ENCODE data around the gene MGAT5B. TPM values are rescaled to one million over a fixed set of nuclear protein-coding genes. Genes with fewer than 3 reads are reported as not detected.

The MGAT5B gene
- total RNA-seq, 1 experiment from 2014 or later: 4.4 TPM

- DNase-seq (ENCODE audit: low read depth, low spot score): no peak
- Histone ChIP-seq H3K79me2 (ENCODE audit: insufficient read depth, low read length) (no peaks in the 10 kb centered on the region), H3K9me2 (ENCODE audit: insufficient read depth) (no peaks in the 10 kb centered on the region), H4K20me1 (ENCODE audit: insufficient read depth) (no peaks in the 10 kb centered on the region), H3K4me3 (replicated peaks in 1 of 2; ENCODE audit: low read depth in 1 of 2, low read length in 2 of 2) (no peak overlapping the region), H3K4me2 (ENCODE audit: low read length) (no peak overlapping the region), H2AFZ (ENCODE audit: low read depth, low read length, poor library complexity, severe bottlenecking) (no peak overlapping the region), H3K4me1 (ENCODE audit: control insufficient read depth in 1 of 2, insufficient read depth in 2 of 2, low read length in 2 of 2) (no peaks in the 10 kb centered on the region), H3K36me3 (ENCODE audit: control insufficient read depth in 1 of 2, insufficient read depth in 2 of 2, low read length in 2 of 2) (no peaks in the 10 kb centered on the region), H3K9ac (ENCODE audit: low read length) (no peak overlapping the region), H3K9me3 (ENCODE audit: control insufficient read depth in 1 of 2, insufficient read depth in 1 of 2, low read depth in 1 of 2, low read length in 2 of 2) (no peaks in the 10 kb centered on the region), H3K27ac (ENCODE audit: low read depth, low read length) (no peak overlapping the region), H3K27me3 (ENCODE audit: insufficient read depth, low read length) (no peaks in the 10 kb centered on the region)
- BruUV-seq (replicated peaks): no TSS peak
- no peak for ATAC-seq
- POLR2A ChIA-PET: no interaction called here
- RAD21 ChIA-PET (ENCODE audit: low non-redundant PET in 1 of 2, low total read pairs in 2 of 2, uncharacterized antibody in 2 of 2, unreplicated experiment in 2 of 2): no interaction called here
- intact Hi-C loops (cut with micrococcal nuclease): no loop called here
- CTCF ChIA-PET: no interaction called here
- TF ChIP-seq ELF1 (IDR thresholded peaks at IDR 0.05; ENCODE audit: borderline replicate concordance, low read depth): no peak
- no peak for TF ChIP-seq SRF (IDR thresholded peaks at IDR 0.05; ENCODE audit: low read depth)
- no peak for TF ChIP-seq MAX (IDR thresholded peaks at IDR 0.05)
- no peak for TF ChIP-seq SP1 (IDR thresholded peaks at IDR 0.05; ENCODE audit: low read depth)
- no peak for TF ChIP-seq YY1 (IDR thresholded peaks at IDR 0.05; ENCODE audit: extremely low read depth, insufficient replicate concordance, low read depth, low read length)
- TF ChIP-seq FOSL1 (IDR thresholded peaks at IDR 0.05; ENCODE audit: low read depth): no peak
- no peak for TF ChIP-seq CBX3 (IDR thresholded peaks at IDR 0.05; ENCODE audit: low read depth)
- TF ChIP-seq CEBPB (IDR thresholded peaks at IDR 0.05; ENCODE audit: low read depth): no peak
- TF ChIP-seq RAD21 (IDR thresholded peaks at IDR 0.05; ENCODE audit: low read depth): no peak
- TF ChIP-seq SIN3A (IDR thresholded peaks at IDR 0.05; ENCODE audit: low read depth): no peak
- TF ChIP-seq REST (IDR thresholded peaks at IDR 0.05; ENCODE audit: low read depth): no peak
Measured at GRCh38 chr17:76885894-76886290, 17.7 kb downstream of the MGAT5B start.
